DOHH2 (cell line): Measurements from ENCODE around the gene SPIN2B.

ENCODE experiments used
- CTCF ChIP-seq: fragments of 200-600 bp; sonication (generic); IDR thresholded peaks from one replicate; pipeline ENCODE4 v1.5.1; 2014; ENCODE audit warnings: antibody characterized with exemption, mild to moderate bottlenecking, low read depth, low read length; ENCODE audit not compliant: poor library complexity, severe bottlenecking
- EZH2phosphoT487 ChIP-seq: fragments of 200-600 bp; sonication (generic); IDR thresholded peaks from 2 replicates; pipeline ENCODE4 v1.6.1; 2017; ENCODE audit warnings: borderline replicate concordance, mild to moderate bottlenecking, antibody characterized with exemption, low read length, moderate library complexity, mixed read lengths

GRCh38 chrX:57133706-57134105 lies 12.4 kb upstream of the SPIN2B start:
- TF ChIP-seq CTCF, result no peak
- TF ChIP-seq EZH2phosphoT487, result no peak
